Measurements from ENCODE around the gene KCNQ1. TPM values are rescaled to one million over a fixed set of nuclear protein-coding genes. Genes with fewer than 3 reads are reported as not detected.

KCNQ1 gene
- total and polyA plus RNA-seq, 2 of the 13 experiments (the other 11 are each of a cell fraction or from before 2014, with no cell fraction given): 0.02 to 0.08 TPM

- Histone ChIP-seq H3K36me3 (replicated peaks in 1 of 2; ENCODE audit: control insufficient read depth in 1 of 2, insufficient read depth in 2 of 2, low read length in 2 of 2) (no peaks in the 10 kb centered on the region), H3K27me3 (ENCODE audit: control insufficient read depth in 1 of 2, insufficient read depth in 2 of 2, low read length in 2 of 2) (peaks cover 0 to 2% of the 10 kb centered on the region in 2 experiments; a peak in 1 of 5 replicates), H3K27ac (ENCODE audit: extremely low read length, insufficient read depth, low read length) (peak overlapping the region; percentile 20), H2AFZ (ENCODE audit: low read length) (no peak overlapping the region), H3K4me3 (replicated peaks in 1 of 3; ENCODE audit: insufficient read depth in 1 of 3, low read depth in 2 of 3, low read length in 3 of 3) (no peak overlapping the region), H4K20me1 (ENCODE audit: insufficient read depth, low read length) (no peaks in the 10 kb centered on the region), H3K79me2 (ENCODE audit: insufficient read depth, low read length) (no peaks in the 10 kb centered on the region), H3K9me3 (ENCODE audit: low read length) (no peaks in the 10 kb centered on the region), H3K9ac (ENCODE audit: insufficient read depth, low read depth, low read length) (no peak overlapping the region), H3K4me2 (ENCODE audit: low read depth, low read length) (no peak overlapping the region), H3K4me1 (ENCODE audit: insufficient read depth, low read length) (peaks cover 73% of the 10 kb centered on the region)
- no peak for ATAC-seq
- POLR2A ChIA-PET: interaction anchor here (0.8 to 1.4 kb wide), 2 partner anchors 11 to 164 kb away, joined by 3 to 8 read pairs; no protein-coding TSS in a partner anchor
- in situ Hi-C loops (cut with HindIII; ENCODE audit: extremely low pct_ligation_motif_present, low pct_unique_long_range_greater_than_20kb): no loop called here
- FAIRE-seq: no peak
- no TSS peak for BruUV-seq (replicated peaks)
- CTCF ChIA-PET (ENCODE audit: low intra/inter-chr PET ratio, low total read pairs): no interaction called here
- 67% methylated on average over 5 of the region's 16 CpGs for WGBS (ENCODE audit: low lambda C conversion rate)
- DNase-seq (ENCODE audit: low spot score): no peak
- intact Hi-C loops (cut with micrococcal nuclease; ENCODE audit: unreplicated experiment): no loop called here
- peak; percentile 54; the same call in 1 of the 2 replicates for TF ChIP-seq ZNF12 (CRISPR knock-in tag; IDR thresholded peaks at IDR 0.05)
- 0 out of 2 replicates have a peak, but pooled peaks have one; percentile 25 for TF ChIP-seq ZFY (CRISPR knock-in tag; IDR thresholded peaks at IDR 0.05)
- peak; percentile 29 for TF ChIP-seq CTCF (CRISPR knock-in tag; IDR thresholded peaks at IDR 0.05)
- peak; percentile 53; the same call in 1 of the 2 replicates for TF ChIP-seq HNRNPL (IDR thresholded peaks at IDR 0.05; ENCODE audit: low read depth, low read length)
- TF ChIP-seq, protein P1, sequence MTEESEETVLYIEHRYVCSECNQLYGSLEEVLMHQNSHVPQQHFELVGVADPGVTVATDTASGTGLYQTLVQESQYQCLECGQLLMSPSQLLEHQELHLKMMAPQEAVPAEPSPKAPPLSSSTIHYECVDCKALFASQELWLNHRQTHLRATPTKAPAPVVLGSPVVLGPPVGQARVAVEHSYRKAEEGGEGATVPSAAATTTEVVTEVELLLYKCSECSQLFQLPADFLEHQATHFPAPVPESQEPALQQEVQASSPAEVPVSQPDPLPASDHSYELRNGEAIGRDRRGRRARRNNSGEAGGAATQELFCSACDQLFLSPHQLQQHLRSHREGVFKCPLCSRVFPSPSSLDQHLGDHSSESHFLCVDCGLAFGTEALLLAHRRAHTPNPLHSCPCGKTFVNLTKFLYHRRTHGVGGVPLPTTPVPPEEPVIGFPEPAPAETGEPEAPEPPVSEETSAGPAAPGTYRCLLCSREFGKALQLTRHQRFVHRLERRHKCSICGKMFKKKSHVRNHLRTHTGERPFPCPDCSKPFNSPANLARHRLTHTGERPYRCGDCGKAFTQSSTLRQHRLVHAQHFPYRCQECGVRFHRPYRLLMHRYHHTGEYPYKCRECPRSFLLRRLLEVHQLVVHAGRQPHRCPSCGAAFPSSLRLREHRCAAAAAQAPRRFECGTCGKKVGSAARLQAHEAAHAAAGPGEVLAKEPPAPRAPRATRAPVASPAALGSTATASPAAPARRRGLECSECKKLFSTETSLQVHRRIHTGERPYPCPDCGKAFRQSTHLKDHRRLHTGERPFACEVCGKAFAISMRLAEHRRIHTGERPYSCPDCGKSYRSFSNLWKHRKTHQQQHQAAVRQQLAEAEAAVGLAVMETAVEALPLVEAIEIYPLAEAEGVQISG (CRISPR knock-in tag; IDR thresholded peaks at IDR 0.05): no peak
- peak; percentile 25; the same call in 1 of the 2 replicates for TF ChIP-seq ZFX (CRISPR knock-in tag; IDR thresholded peaks at IDR 0.05; ENCODE audit: low read depth)
- no peak for TF ChIP-seq ZNF382 (CRISPR knock-in tag; IDR thresholded peaks at IDR 0.05; ENCODE audit: borderline replicate concordance)
- 0 out of 2 replicates have a peak, but pooled peaks have one; percentile 11 for TF ChIP-seq MTA1 (CRISPR knock-in tag; IDR thresholded peaks at IDR 0.05; ENCODE audit: borderline replicate concordance)
- 0 out of 2 replicates have a peak, but pooled peaks have one; percentile 13 for TF ChIP-seq ZNF274 (CRISPR knock-in tag; IDR thresholded peaks at IDR 0.05)
- TF ChIP-seq TBX2 (CRISPR knock-in tag; IDR thresholded peaks at IDR 0.05; ENCODE audit: borderline replicate concordance): peak; percentile 28; the same call in 1 of the 2 replicates
- peak; percentile 20; the same call in 1 of the 2 replicates for TF ChIP-seq ZNF788 (CRISPR knock-in tag; IDR thresholded peaks at IDR 0.05; ENCODE audit: borderline replicate concordance)
- peak; percentile 16; the same call in 1 of the 2 replicates for TF ChIP-seq STAG1 (CRISPR knock-in tag; IDR thresholded peaks at IDR 0.05)
- TF ChIP-seq, protein P2, sequence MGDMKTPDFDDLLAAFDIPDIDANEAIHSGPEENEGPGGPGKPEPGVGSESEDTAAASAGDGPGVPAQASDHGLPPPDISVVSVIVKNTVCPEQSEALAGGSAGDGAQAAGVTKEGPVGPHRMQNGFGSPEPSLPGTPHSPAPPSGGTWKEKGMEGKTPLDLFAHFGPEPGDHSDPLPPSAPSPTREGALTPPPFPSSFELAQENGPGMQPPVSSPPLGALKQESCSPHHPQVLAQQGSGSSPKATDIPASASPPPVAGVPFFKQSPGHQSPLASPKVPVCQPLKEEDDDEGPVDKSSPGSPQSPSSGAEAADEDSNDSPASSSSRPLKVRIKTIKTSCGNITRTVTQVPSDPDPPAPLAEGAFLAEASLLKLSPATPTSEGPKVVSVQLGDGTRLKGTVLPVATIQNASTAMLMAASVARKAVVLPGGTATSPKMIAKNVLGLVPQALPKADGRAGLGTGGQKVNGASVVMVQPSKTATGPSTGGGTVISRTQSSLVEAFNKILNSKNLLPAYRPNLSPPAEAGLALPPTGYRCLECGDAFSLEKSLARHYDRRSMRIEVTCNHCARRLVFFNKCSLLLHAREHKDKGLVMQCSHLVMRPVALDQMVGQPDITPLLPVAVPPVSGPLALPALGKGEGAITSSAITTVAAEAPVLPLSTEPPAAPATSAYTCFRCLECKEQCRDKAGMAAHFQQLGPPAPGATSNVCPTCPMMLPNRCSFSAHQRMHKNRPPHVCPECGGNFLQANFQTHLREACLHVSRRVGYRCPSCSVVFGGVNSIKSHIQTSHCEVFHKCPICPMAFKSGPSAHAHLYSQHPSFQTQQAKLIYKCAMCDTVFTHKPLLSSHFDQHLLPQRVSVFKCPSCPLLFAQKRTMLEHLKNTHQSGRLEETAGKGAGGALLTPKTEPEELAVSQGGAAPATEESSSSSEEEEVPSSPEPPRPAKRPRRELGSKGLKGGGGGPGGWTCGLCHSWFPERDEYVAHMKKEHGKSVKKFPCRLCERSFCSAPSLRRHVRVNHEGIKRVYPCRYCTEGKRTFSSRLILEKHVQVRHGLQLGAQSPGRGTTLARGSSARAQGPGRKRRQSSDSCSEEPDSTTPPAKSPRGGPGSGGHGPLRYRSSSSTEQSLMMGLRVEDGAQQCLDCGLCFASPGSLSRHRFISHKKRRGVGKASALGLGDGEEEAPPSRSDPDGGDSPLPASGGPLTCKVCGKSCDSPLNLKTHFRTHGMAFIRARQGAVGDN (CRISPR knock-in tag; IDR thresholded peaks at IDR 0.05): peak; percentile 72
- TF ChIP-seq ZNF891 (CRISPR knock-in tag; IDR thresholded peaks at IDR 0.05): no peak
Measured at GRCh38 chr11:2566223-2567025, 121.6 kb downstream of the KCNQ1 start.

Data from HepG2 (cell line).